GM18505 (cell line): ENCODE measurements around the gene RHBDD3.
A peak's percentile ranks its signal among the peaks of the same experiment; 100 is the strongest.

Experiments
- ATAC-seq: cut with Tn5 transposase; IDR thresholded peaks from one replicate; pipeline ENCODE4 v1.9.1; 2021; ENCODE audit not compliant: unreplicated experiment
- POLR2A ChIP-seq: IDR thresholded peaks from 4 replicates; pipeline ENCODE4 v1.6.1; 2011; ENCODE audit warnings: borderline replicate concordance; ENCODE audit not compliant: insufficient read depth, insufficient read length; ENCODE audit errors: extremely low read depth

The RHBDD3 gene

GRCh38 chr22:29269731-29270474 lies 2.1 kb upstream of the RHBDD3 start:
- no peak for ATAC-seq
- no peak for TF ChIP-seq POLR2A

GRCh38 chr22:29269230-29269604 lies 1.4 kb upstream of the RHBDD3 start:
- ATAC-seq: no peak
- TF ChIP-seq POLR2A: no peak

GRCh38 chr22:29268511-29269229 lies 889 bp upstream of the RHBDD3 start:
- no peak for TF ChIP-seq POLR2A
- peak; percentile 16 for ATAC-seq

GRCh38 chr22:29267462-29267857 lies 321 bp downstream of the RHBDD3 start:
- ATAC-seq: no peak

GRCh38 chr22:29266564-29267461 lies 968 bp downstream of the RHBDD3 start:
- ATAC-seq: no peak
- no peak for TF ChIP-seq POLR2A

More at GRCh38 chr22:29267462-29267857, 321 bp downstream of the RHBDD3 start:
- TF ChIP-seq POLR2A: no peak

- ATAC-seq: no peak
- TF ChIP-seq POLR2A: no peak
These were observed 1.9 kb downstream of the RHBDD3 start for GRCh38 chr22:29265929-29266328.

GRCh38 chr22:29265305-29265704 lies 2.5 kb downstream of the RHBDD3 start:
- ATAC-seq: no peak

GRCh38 chr22:29263791-29264276 lies 3.9 kb downstream of the RHBDD3 start:
- no peak for TF ChIP-seq POLR2A
- no peak for ATAC-seq

More at GRCh38 chr22:29265305-29265704, 2.5 kb downstream of the RHBDD3 start:
- no peak for TF ChIP-seq POLR2A

GRCh38 chr22:29260601-29261315 lies 7.0 kb downstream of the RHBDD3 start:
- TF ChIP-seq POLR2A: no peak
- no peak for ATAC-seq

GRCh38 chr22:29260031-29260560 lies 7.7 kb downstream of the RHBDD3 start:
- no peak for ATAC-seq
- no peak for TF ChIP-seq POLR2A

GRCh38 chr22:29259253-29259899 lies 8.4 kb downstream of the RHBDD3 start:
- ATAC-seq: no peak
- no peak for TF ChIP-seq POLR2A
